Trophoblast cell (in vitro differentiated cells and primary cell): Measurements from ENCODE around the gene PITPNM3.

Source experiments
- DNase-seq, 2 donors: peaks; one replicate each; pipeline ENCODE4 v3.0.0-alpha.2; 2016
- H2AFZ ChIP-seq: 2 replicates; pipeline ENCODE4 v1.6.1; 2013; ENCODE audit warnings: low read length, moderate library complexity, mild to moderate bottlenecking; ENCODE audit not compliant: insufficient read depth, poor library complexity
- H2AK5ac ChIP-seq: 2 replicates; pipeline ENCODE4 v1.6.1; 2013; ENCODE audit warnings: mild to moderate bottlenecking, low read length
- H2BK120ac ChIP-seq: 2 replicates; pipeline ENCODE4 v1.6.1; 2013; ENCODE audit warnings: low read length, mild to moderate bottlenecking, moderate library complexity; ENCODE audit not compliant: insufficient read depth, poor library complexity
- H2BK12ac ChIP-seq: 2 replicates; pipeline ENCODE4 v1.6.1; 2013; ENCODE audit warnings: mild to moderate bottlenecking, low read length, moderate library complexity
- H2BK5ac ChIP-seq: 2 replicates; pipeline ENCODE4 v1.6.1; 2013; ENCODE audit warnings: low read length, low read depth, moderate library complexity, mild to moderate bottlenecking; ENCODE audit not compliant: poor library complexity
- H3K14ac ChIP-seq: 2 replicates; pipeline ENCODE4 v1.6.1; 2013; ENCODE audit warnings: mild to moderate bottlenecking, low read length
- H3K18ac ChIP-seq: 2 replicates; pipeline ENCODE4 v1.6.1; 2013; ENCODE audit warnings: mild to moderate bottlenecking, low read length
- H3K23ac ChIP-seq: 2 replicates; pipeline ENCODE4 v1.6.1; 2013; ENCODE audit warnings: low read length
- H3K27ac ChIP-seq: 2 replicates; pipeline ENCODE4 v1.5.1; 2013; ENCODE audit warnings: low read depth, mild to moderate bottlenecking, inconsistent platforms, low read length, moderate library complexity
- H3K27me3 ChIP-seq: 2 replicates; pipeline ENCODE4 v1.6.1; 2013; ENCODE audit warnings: inconsistent platforms, mild to moderate bottlenecking, low read length, moderate library complexity; ENCODE audit not compliant: insufficient read depth
- H3K36me3 ChIP-seq, 2 experiments: 1 replicate in 1 of 2; 2 replicates in 1 of 2; pipeline ENCODE4 v1.6.1; 2013; ENCODE audit warnings: low read length in 2 of 2, mild to moderate bottlenecking in 2 of 2, moderate library complexity in 1 of 2; ENCODE audit not compliant: insufficient read depth in 2 of 2, control insufficient read depth in 1 of 2
- H3K4ac ChIP-seq: 2 replicates; pipeline ENCODE4 v1.6.1; 2013; ENCODE audit warnings: low read depth, mild to moderate bottlenecking, low read length, moderate library complexity
- H3K4me1 ChIP-seq, 2 experiments: 1 replicate in 1 of 2; 2 replicates in 1 of 2; pipeline ENCODE4 v1.6.1; 2013; ENCODE audit warnings: low read length in 2 of 2, mild to moderate bottlenecking in 2 of 2, moderate library complexity in 1 of 2; ENCODE audit not compliant: insufficient read depth in 2 of 2, control insufficient read depth in 1 of 2
- H3K4me2 ChIP-seq: 2 replicates; pipeline ENCODE4 v1.6.1; 2013; ENCODE audit warnings: inconsistent platforms, mild to moderate bottlenecking, low read length, moderate library complexity
- H3K4me3 ChIP-seq: 2 replicates; pipeline ENCODE4 v1.5.1; 2013; ENCODE audit warnings: mild to moderate bottlenecking, low read depth, low read length, inconsistent platforms
- H3K79me1 ChIP-seq: one replicate; pipeline ENCODE4 v1.6.1; 2013; ENCODE audit warnings: low read length
- H3K79me2 ChIP-seq: 2 replicates; pipeline ENCODE4 v1.6.1; 2013; ENCODE audit warnings: low read length, mild to moderate bottlenecking; ENCODE audit not compliant: control insufficient read depth, insufficient read depth, poor library complexity
- H3K9ac ChIP-seq: 2 replicates; pipeline ENCODE4 v1.6.1; 2013; ENCODE audit warnings: mild to moderate bottlenecking, low read length
- H3K9me3 ChIP-seq: 2 replicates; pipeline ENCODE4 v1.6.1; 2013; ENCODE audit warnings: low read depth, mild to moderate bottlenecking, control low read depth, inconsistent platforms, low read length; ENCODE audit not compliant: insufficient read depth
- H4K12ac ChIP-seq: 2 replicates; pipeline ENCODE4 v1.6.1; 2013; ENCODE audit warnings: low read depth, mild to moderate bottlenecking, low read length, moderate library complexity
- H4K8ac ChIP-seq: 2 replicates; pipeline ENCODE4 v1.6.1; 2013; ENCODE audit warnings: low read depth, mild to moderate bottlenecking, low read length, moderate library complexity
- H4K91ac ChIP-seq: one replicate; pipeline ENCODE4 v1.6.1; 2013; ENCODE audit warnings: low read depth, mild to moderate bottlenecking, low read length, moderate library complexity
- WGBS: extraction: QIAGEN DNeasy Blood & Tissue Kit; methylation state at CpG from one replicate; pipeline ENCODE4 v1.1.7; 2013; ENCODE audit warnings: missing lambda C conversion rate; ENCODE audit not compliant: insufficient read length, insufficient coverage; ENCODE audit errors: extremely low coverage; 5-methylcytosine and 5-hydroxymethylcytosine counted together

Gene PITPNM3

DNA sequence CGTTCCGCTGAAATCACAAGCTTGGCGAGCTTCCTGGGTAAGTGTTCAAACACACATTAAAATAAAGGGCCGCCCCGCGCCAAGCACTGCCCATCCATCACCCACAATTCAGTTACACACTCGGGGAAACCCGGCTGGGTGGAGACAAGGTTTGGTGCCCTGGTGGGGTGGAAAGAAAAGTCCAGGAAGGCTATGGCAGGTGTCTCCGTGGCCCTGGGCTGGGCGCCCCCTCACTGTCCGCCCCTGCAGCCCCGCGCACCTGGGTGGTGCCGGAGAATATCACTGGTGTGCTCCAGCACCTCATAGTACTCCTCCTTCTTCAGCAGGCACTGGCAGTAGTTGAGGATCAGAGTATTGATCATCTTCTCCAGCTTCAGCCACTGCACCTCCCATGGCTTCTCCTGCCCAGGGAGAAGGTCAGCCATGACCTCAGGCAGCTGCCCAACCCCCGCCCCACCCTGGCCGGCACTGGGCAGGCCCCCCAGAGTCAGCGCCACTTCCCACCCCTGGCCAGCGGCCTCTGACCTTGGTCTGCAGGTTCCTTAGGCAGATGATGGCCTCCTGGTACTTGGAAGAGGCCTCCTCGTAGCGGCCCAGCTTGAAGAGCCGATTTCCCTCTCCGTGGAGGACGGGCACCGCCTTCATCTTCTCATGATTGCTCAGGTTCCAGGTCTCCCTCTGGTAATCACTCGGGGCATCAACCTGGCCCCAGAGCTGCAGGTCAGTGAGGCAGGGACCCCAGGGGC, 129.8 kb downstream of the PITPNM3 start:
- H4K91ac ChIP-seq = no peak overlapping the region
- no peaks in the 10 kb centered on the region for H3K4me1 ChIP-seq
- no peak overlapping the region for H2BK12ac ChIP-seq
- no peak overlapping the region for H3K27ac ChIP-seq
- H3K79me1 ChIP-seq = no peaks in the 10 kb centered on the region
- no peak overlapping the region for H2AK5ac ChIP-seq
- H3K27me3 ChIP-seq = no peaks in the 10 kb centered on the region
- no peak overlapping the region for H2BK120ac ChIP-seq
- H3K4me3 ChIP-seq = no peak overlapping the region
- no peak overlapping the region for H4K12ac ChIP-seq
- WGBS = no CpG with 5 or more reads among the region's 25 CpGs
- H3K23ac ChIP-seq = no peak overlapping the region
- no peak overlapping the region for H4K8ac ChIP-seq
- H2AFZ ChIP-seq = no peak overlapping the region
- no peak for DNase-seq
- H3K9me3 ChIP-seq = no peaks in the 10 kb centered on the region
- no peak overlapping the region for H3K18ac ChIP-seq
- H3K79me2 ChIP-seq = no peaks in the 10 kb centered on the region
- no peak overlapping the region for H3K4ac ChIP-seq
- no peak overlapping the region for H3K14ac ChIP-seq
- H3K4me2 ChIP-seq = no peak overlapping the region
- H2BK5ac ChIP-seq = no peak overlapping the region
- no peaks in the 10 kb centered on the region for H3K36me3 ChIP-seq
- H3K9ac ChIP-seq = no peak overlapping the region

DNA sequence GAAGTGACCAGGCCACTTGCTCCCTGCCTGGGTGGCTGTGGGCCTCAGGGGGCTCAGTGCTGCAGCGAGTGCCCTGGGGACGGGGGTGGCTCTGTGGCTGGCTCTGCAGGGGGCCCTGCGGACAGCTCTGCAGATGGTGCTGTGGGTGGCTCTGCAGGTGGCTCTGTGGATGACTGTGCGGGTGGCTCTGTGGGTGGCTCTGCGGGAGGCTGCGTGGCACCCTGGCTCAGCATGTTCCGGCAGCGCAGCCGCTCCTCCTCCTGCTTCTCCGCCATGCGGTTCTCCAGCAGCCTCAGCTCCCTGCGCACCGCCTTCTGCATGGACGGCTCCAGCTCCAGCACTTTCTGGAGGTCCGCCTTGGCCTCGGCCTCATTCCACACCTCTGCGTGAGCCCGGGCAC, 130.9 kb downstream of the PITPNM3 start:
- no peaks in the 10 kb centered on the region for H3K79me1 ChIP-seq
- no peaks in the 10 kb centered on the region for H3K36me3 ChIP-seq
- WGBS = no CpG with 5 or more reads among the region's 18 CpGs
- H3K14ac ChIP-seq = no peak overlapping the region
- no peak overlapping the region for H3K18ac ChIP-seq
- no peak overlapping the region for H3K9ac ChIP-seq
- no peak overlapping the region for H2AFZ ChIP-seq
- H2BK5ac ChIP-seq = no peak overlapping the region
- no peak for DNase-seq
- H4K12ac ChIP-seq = no peak overlapping the region
- no peak overlapping the region for H3K4ac ChIP-seq
- no peak overlapping the region for H3K23ac ChIP-seq
- H3K9me3 ChIP-seq = no peaks in the 10 kb centered on the region
- H3K27ac ChIP-seq = no peak overlapping the region
- no peak overlapping the region for H3K4me2 ChIP-seq
- no peak overlapping the region for H2BK120ac ChIP-seq
- H3K4me3 ChIP-seq = no peak overlapping the region
- H4K8ac ChIP-seq = no peak overlapping the region
- no peaks in the 10 kb centered on the region for H3K27me3 ChIP-seq
- H4K91ac ChIP-seq = no peak overlapping the region
- H2AK5ac ChIP-seq = no peak overlapping the region
- no peaks in the 10 kb centered on the region for H3K4me1 ChIP-seq
- H2BK12ac ChIP-seq = no peak overlapping the region
- H3K79me2 ChIP-seq = no peaks in the 10 kb centered on the region

DNA sequence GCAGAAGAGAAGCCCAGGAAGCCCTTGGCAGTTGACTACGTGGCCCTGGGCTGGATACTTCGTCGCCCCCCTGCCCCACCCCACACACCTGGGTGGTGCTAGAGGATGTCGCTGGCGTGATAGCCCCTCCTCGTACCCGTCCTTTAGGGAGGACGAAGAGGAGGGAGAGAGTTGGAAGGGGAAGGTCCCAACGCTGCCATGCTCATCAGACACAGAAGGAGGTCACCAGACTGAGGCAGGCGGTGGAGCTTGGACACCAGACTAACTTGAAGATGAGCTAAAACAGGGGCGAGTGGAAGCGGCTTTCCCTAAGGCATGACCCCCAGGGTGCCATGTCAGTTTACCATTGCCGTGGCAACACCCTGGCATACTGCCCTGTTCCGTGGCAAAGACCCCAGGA, 132.4 kb downstream of the PITPNM3 start:
- no peak overlapping the region for H2BK120ac ChIP-seq
- no peak overlapping the region for H3K23ac ChIP-seq
- H3K79me1 ChIP-seq = no peaks in the 10 kb centered on the region
- no peak overlapping the region for H2BK5ac ChIP-seq
- no peak overlapping the region for H3K27ac ChIP-seq
- H3K14ac ChIP-seq = no peak overlapping the region
- no CpG with 5 or more reads among the region's 14 CpGs for WGBS
- H3K27me3 ChIP-seq = no peaks in the 10 kb centered on the region
- no peaks in the 10 kb centered on the region for H3K9me3 ChIP-seq
- H4K91ac ChIP-seq = no peak overlapping the region
- H3K4me1 ChIP-seq = no peaks in the 10 kb centered on the region
- no peaks in the 10 kb centered on the region for H3K79me2 ChIP-seq
- H3K4me3 ChIP-seq = no peak overlapping the region
- H3K9ac ChIP-seq = no peak overlapping the region
- H3K4me2 ChIP-seq = no peak overlapping the region
- no peak overlapping the region for H4K8ac ChIP-seq
- no peak overlapping the region for H3K18ac ChIP-seq
- no peak overlapping the region for H4K12ac ChIP-seq
- DNase-seq = no peak
- H2AK5ac ChIP-seq = no peak overlapping the region
- H3K4ac ChIP-seq = no peak overlapping the region
- H2AFZ ChIP-seq = no peak overlapping the region
- H2BK12ac ChIP-seq = no peak overlapping the region
- H3K36me3 ChIP-seq = no peaks in the 10 kb centered on the region

DNA sequence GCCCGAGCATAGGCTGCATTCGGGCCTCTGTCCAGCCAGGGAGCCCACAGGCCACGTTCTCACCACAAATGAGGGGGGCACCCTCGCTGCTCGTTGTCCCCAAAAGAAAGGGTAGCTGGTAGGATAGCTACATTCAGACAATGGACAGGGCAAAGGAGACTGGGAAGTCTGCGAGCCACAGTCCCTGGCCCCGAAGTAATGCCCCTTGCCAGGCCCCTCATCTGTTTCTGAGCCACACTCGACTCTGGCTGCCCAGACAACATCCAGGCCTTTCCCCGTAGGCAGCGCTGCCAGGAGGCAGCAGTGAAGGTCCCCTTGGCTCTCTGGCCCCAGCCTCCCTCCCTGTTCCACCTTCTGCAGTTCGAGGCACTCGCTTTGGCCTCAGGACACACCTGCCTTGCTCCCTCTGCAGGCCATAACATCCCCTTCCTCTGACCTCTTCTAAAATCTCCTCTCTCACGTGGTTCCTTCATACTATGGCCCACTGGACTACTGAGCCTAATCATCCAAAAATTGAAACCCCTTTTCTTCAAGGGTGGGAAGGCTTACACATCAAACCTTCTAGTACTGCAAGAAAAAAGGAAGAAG, 133.6 kb downstream of the PITPNM3 start:
- no peak overlapping the region for H4K12ac ChIP-seq
- H2AK5ac ChIP-seq = no peak overlapping the region
- H3K36me3 ChIP-seq = no peaks in the 10 kb centered on the region
- no peak overlapping the region for H3K27ac ChIP-seq
- H3K9me3 ChIP-seq = peaks cover 2% of the 10 kb centered on the region
- no peak overlapping the region for H2BK5ac ChIP-seq
- H3K4ac ChIP-seq = no peak overlapping the region
- H3K23ac ChIP-seq = no peak overlapping the region
- no peak overlapping the region for H3K4me3 ChIP-seq
- H4K91ac ChIP-seq = no peak overlapping the region
- no peak overlapping the region for H3K4me2 ChIP-seq
- H3K79me2 ChIP-seq = no peaks in the 10 kb centered on the region
- no peaks in the 10 kb centered on the region for H3K79me1 ChIP-seq
- DNase-seq = no peak
- no peak overlapping the region for H3K18ac ChIP-seq
- no peaks in the 10 kb centered on the region for H3K27me3 ChIP-seq
- no peak overlapping the region for H2BK12ac ChIP-seq
- H2BK120ac ChIP-seq = no peak overlapping the region
- H2AFZ ChIP-seq = no peak overlapping the region
- H3K14ac ChIP-seq = no peak overlapping the region
- H3K9ac ChIP-seq = no peak overlapping the region
- H4K8ac ChIP-seq = no peak overlapping the region
- no peaks in the 10 kb centered on the region for H3K4me1 ChIP-seq
- no CpG with 5 or more reads among the region's 13 CpGs for WGBS
